Small intestine (tissue), 7 donors: ENCODE results near the gene GNL3L. TPM values are rescaled to one million over a fixed set of nuclear protein-coding genes. Genes with fewer than 3 reads are reported as not detected.
"Not testable (repeated sequence)": the region's sequence is repeated elsewhere in the genome, so short reads cannot be mapped to it uniquely, and the experiment has no call there.

Experiments used
- DNase-seq, 2 donors: peaks; one replicate each; pipeline versions ENCODE4 v3.0.0 to v3.0.0-alpha.2; 2013
- FAIRE-seq: peaks from 2 replicates; lab custom pipeline; 2012; peaks lifted over from hg19 to GRCh38; lab: Jason Lieb, UNC
- H3K27ac ChIP-seq, 3 donors: one replicate each; pipeline ENCODE4 v1.5.1; 2013; ENCODE audit warnings: low read length in 2 of 3, mild to moderate bottlenecking in 2 of 3, control low read depth in 1 of 3, inconsistent platforms in 1 of 3, low read depth in 1 of 3, moderate library complexity in 1 of 3
- H3K27me3 ChIP-seq, 3 donors: one replicate each; pipeline ENCODE4 v1.6.1; 2013; ENCODE audit warnings: low read length in 3 of 3, inconsistent platforms in 1 of 3; ENCODE audit not compliant: control insufficient read depth in 3 of 3, insufficient read depth in 3 of 3
- H3K36me3 ChIP-seq, 3 donors: one replicate each; pipeline ENCODE4 v1.6.1; 2013; ENCODE audit warnings: low read length in 3 of 3, inconsistent platforms in 1 of 3, low read depth in 1 of 3, mild to moderate bottlenecking in 1 of 3, moderate library complexity in 1 of 3; ENCODE audit not compliant: control insufficient read depth in 3 of 3, insufficient read depth in 2 of 3
- H3K4me1 ChIP-seq, 3 donors: one replicate each; pipeline ENCODE4 v1.6.1; 2013; ENCODE audit warnings: low read length in 2 of 3, inconsistent platforms in 1 of 3, low read depth in 1 of 3, mild to moderate bottlenecking in 1 of 3, moderate library complexity in 1 of 3; ENCODE audit not compliant: control insufficient read depth in 3 of 3, insufficient read depth in 2 of 3
- H3K4me3 ChIP-seq, 3 donors: one replicate each; pipeline ENCODE4 v1.5.1; 2013; ENCODE audit warnings: low read length in 3 of 3, control low read depth in 1 of 3, inconsistent platforms in 1 of 3, low read depth in 1 of 3, mild to moderate bottlenecking in 1 of 3, moderate library complexity in 1 of 3
- H3K9me3 ChIP-seq, 2 donors: one replicate each; pipeline ENCODE4 v1.6.1; 2013; ENCODE audit warnings: low read depth in 1 of 2, low read length in 1 of 2; ENCODE audit not compliant: control insufficient read depth in 2 of 2, insufficient read depth in 1 of 2
- WGBS, 3 donors: extraction: QIAGEN DNeasy Blood & Tissue Kit; methylation state at CpG; one replicate each; pipeline ENCODE4 v1.1.7; 2013; 5-methylcytosine and 5-hydroxymethylcytosine counted together
- polyA plus RNA-seq, 4 donors: library from polyadenylated mRNA; stranded (reverse) in 3 of 4; unstranded in 1 of 4; fragments of 200-250 nt in 3 of 4; fragments of 120-200 nt in 1 of 4; gene quantifications; one replicate each; pipeline versions ENCODE4 v1.2.1 to v1.2.3, GENCODE V29; 2013
- donor health status: healthy with polysubstance abuse.
- donor health status: control.
- donor health status: control.
- donor health status: Bipolar disorder and iron deficiency.
- donor health status: healthy.

The GNL3L gene
- polyA plus RNA-seq, 4 donors, result 4.3 to 15.2 (median 9.1) TPM

DNA sequence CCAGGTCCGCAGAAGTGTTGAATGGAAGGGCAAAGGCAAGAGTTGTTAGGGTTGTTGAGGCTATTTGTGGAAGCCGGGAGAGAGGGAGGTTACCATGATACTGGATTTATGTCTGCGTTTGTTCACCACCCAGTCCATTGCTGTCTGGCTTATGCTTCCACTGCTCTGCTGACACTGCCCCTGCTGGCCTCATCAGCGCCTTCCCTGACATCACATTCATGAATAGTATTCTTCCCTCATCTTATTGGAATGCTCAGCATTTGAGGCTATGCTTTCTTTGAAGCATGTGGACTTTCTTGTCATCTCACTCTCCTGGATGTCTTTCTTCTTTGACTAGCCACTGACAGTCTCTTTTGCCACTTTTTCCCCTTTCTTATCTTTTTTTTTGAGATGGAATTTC is 10.3 kb downstream of the GNL3L start:
- no peaks in the 10 kb centered on the region for H3K27me3 ChIP-seq
- H3K4me1 ChIP-seq, result no peaks in the 10 kb centered on the region
- FAIRE-seq (no peak), DNase-seq (no peak)
- no peaks in the 10 kb centered on the region for H3K9me3 ChIP-seq
- no peak overlapping the region for H3K27ac ChIP-seq
- peaks cover 4 to 48% (median 4%) of the 10 kb centered on the region in 3 donors for H3K36me3 ChIP-seq
- H3K4me3 ChIP-seq, result no peak overlapping the region
- WGBS, 3 donors, result 83 to 91% (median 84%) methylated on average over 4 of the region's 4 CpGs

DNA sequence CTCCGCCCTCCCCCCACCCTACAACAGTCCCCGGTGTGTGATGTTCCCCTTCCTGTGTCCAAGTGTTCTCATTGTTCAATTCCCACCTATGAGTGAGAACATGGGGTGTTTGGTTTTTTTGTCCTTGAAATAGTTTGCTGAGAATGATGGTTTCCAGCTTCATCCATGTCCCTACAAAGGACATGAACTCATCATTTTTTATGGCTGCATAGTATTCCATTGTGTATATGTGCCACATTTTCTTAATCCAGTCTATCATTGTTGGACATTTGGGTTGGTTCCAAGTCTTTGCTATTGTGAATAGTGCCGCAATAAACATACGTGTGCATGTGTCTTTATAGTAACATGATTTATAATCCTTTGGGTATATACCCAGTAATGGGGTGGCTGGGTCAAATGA is 12.2 kb downstream of the GNL3L start:
- not testable (repeated sequence) for H3K9me3 ChIP-seq, H3K4me1 ChIP-seq, DNase-seq, FAIRE-seq, H3K27ac ChIP-seq, H3K27me3 ChIP-seq, H3K4me3 ChIP-seq
- 84 to 100% (median 100%) methylated on average over 2 to 3 of the region's 4 CpGs for WGBS, 3 donors
- H3K36me3 ChIP-seq, result peaks cover 4 to 51% (median 4%) of the 10 kb centered on the region in 3 donors

DNA sequence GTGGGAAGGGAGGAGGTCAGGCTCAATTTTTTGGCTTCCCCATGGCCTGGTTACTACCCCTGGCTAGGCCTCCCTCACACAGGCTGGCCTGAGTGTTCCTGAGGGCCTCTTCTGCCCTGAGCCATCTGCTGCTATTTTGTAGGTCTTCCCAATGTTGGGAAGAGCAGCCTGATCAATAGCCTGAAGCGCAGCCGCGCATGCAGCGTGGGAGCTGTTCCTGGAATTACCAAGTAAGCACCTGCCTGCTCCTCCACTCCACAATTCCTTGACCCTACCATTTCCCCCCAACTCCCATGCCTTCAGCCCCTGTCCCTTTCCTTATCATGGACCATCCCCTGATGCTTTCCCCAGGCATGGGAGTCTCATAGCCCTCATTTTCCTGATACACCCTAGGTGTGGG is 20.8 kb downstream of the GNL3L start:
- Histone ChIP-seq H3K27me3 (no peaks in the 10 kb centered on the region), H3K9me3 (no peaks in the 10 kb centered on the region), H3K4me3 (no peak overlapping the region), H3K4me1 (no peaks in the 10 kb centered on the region), H3K27ac (no peak overlapping the region), H3K36me3 (peaks cover 5 to 52% (median 8%) of the 10 kb centered on the region in 3 donors)
- FAIRE-seq (no peak), DNase-seq (no peak)
- WGBS, 3 donors, result 99 to 100% (median 100%) methylated on average over 4 of the region's 4 CpGs

DNA sequence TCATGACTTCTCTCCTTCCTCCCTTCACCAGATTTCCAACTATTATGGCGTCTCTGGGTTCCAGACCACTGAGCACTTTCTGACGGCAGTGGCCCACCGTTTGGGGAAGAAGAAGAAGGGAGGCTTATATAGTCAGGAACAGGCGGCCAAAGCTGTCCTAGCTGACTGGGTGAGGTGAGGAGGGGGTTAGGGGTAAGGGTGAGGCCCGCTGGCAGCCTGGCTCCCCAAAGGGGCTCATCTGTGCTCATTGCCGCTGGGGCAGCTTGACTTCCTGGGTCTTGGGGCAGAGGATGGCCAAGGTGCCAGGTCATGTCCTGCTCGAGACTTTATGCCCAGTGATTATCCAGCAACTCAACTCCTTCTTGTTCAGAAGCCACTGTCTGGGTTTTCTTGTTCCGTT is 21.8 kb downstream of the GNL3L start:
- Histone ChIP-seq H3K27ac (no peak overlapping the region), H3K36me3 (peaks cover 5 to 51% (median 8%) of the 10 kb centered on the region in 3 donors), H3K9me3 (no peaks in the 10 kb centered on the region), H3K4me3 (no peak overlapping the region), H3K27me3 (no peaks in the 10 kb centered on the region), H3K4me1 (no peaks in the 10 kb centered on the region)
- FAIRE-seq (no peak), DNase-seq (no peak)
- WGBS, 3 donors, result 79 to 96% (median 90%) methylated on average over 5 to 8 of the region's 8 CpGs

DNA sequence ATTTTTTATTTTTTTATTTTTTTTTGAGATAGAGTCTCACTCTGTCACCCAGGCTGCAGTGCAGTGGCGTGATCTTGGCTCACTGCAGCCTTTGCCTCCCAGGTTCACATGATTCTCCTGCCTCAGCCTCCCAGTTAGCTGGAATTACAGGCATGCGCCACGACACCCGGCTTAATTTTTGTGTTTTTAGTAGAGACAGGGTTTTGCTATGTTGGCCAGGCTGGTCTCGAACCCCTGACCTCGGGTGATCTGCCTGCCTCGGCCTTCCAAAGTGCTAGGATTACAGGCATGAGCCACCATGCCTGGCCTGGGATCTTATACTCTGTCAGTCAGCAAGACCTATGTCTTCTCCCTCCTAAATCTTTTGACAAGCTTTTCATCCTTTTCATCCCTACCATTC is 25.0 kb downstream of the GNL3L start:
- not testable (repeated sequence) for H3K27me3 ChIP-seq, H3K4me3 ChIP-seq, H3K9me3 ChIP-seq, DNase-seq, H3K27ac ChIP-seq, H3K4me1 ChIP-seq, FAIRE-seq
- peaks cover 4 to 47% (median 5%) of the 10 kb centered on the region in 3 donors for H3K36me3 ChIP-seq
- 91 to 95% (median 95%) methylated on average over 7 of the region's 7 CpGs for WGBS, 3 donors

DNA sequence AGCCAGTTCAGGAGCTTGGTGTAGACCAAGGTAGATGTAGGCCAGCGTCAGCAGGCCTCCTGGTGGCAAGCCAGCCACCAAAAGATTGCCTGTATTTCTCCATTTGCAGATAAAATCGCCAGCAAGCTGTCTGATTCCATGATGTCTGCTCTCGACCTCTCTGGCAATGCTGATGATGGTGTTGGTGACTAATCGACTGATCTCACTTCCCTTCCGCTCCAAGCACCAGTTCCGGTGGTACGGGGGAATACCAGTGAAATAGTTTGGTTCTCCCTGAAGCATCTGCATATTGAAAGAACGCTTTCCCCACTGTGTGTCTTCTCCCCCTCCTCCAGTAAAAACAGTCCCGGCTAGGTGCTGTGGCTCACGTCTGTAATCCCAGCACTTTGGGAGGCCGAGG is 30.4 kb downstream of the GNL3L start:
- Histone ChIP-seq H3K4me1 (no peaks in the 10 kb centered on the region), H3K9me3 (no peaks in the 10 kb centered on the region), H3K27me3 (no peaks in the 10 kb centered on the region), H3K4me3 (no peak overlapping the region), H3K36me3 (peaks cover 0 to 27% (median 2%) of the 10 kb centered on the region in 3 donors), H3K27ac (no peak overlapping the region)
- 84 to 93% (median 89%) methylated on average over 10 to 11 of the region's 11 CpGs for WGBS, 3 donors
- FAIRE-seq, result no peak
- DNase-seq, result no peak

DNA sequence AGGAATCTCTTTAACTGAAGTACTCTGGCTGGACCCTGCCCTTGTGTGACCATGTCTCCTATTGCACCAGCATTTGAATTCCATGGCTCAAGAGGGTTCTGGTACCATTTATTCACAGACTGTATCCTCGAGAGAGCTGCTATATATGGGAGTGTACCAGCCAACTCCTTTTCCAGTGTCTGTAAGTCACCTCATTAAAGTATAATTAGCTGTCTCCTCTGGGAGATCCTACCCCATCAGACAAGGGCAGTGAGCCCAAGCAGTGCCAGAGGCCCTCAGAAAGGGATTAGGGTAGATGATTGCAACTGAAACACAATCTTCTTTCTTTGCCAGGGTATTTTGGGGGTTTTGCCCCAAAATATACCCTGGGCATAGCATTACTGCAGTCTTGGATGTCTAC is 31.6 kb downstream of the GNL3L start:
- FAIRE-seq (no peak), DNase-seq (no peak)
- Histone ChIP-seq H3K4me1 (no peaks in the 10 kb centered on the region), H3K36me3 (peaks cover 2 to 26% (median 3%) of the 10 kb centered on the region in 3 donors), H3K27me3 (no peaks in the 10 kb centered on the region), H3K4me3 (no peak overlapping the region), H3K9me3 (no peaks in the 10 kb centered on the region), H3K27ac (no peak overlapping the region)
- WGBS, 3 donors, result 71 to 91% (median 83%) methylated on average over 1 of the region's 1 CpG

DNA sequence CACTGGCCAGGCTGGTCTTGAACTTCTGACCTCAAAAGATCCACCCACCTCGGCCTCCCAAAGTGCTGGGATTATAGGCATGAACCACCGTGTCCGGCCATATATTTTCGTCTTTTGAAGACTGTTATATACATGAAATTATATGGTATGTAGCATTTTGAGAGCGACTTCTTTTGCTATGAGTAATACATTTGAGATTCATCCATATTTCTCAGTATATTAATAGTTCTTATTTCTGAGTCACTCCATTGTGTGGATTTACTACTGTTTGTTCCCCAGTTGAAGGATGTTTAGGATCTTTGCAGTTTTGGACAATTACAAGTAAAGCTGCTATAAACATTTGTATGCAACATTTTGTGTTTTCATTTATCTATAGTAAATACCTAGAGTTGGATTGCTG is 34.9 kb downstream of the GNL3L start:
- no peaks in the 10 kb centered on the region for H3K9me3 ChIP-seq
- H3K4me3 ChIP-seq, result no peak overlapping the region
- DNase-seq (no peak), FAIRE-seq (peak; percentile 23)
- 88 to 95% (median 93%) methylated on average over 5 of the region's 5 CpGs for WGBS, 3 donors
- H3K27me3 ChIP-seq, result no peaks in the 10 kb centered on the region
- H3K36me3 ChIP-seq, result peaks cover 2 to 16% (median 3%) of the 10 kb centered on the region in 3 donors
- H3K27ac ChIP-seq, result no peak overlapping the region
- H3K4me1 ChIP-seq, result no peaks in the 10 kb centered on the region

DNA sequence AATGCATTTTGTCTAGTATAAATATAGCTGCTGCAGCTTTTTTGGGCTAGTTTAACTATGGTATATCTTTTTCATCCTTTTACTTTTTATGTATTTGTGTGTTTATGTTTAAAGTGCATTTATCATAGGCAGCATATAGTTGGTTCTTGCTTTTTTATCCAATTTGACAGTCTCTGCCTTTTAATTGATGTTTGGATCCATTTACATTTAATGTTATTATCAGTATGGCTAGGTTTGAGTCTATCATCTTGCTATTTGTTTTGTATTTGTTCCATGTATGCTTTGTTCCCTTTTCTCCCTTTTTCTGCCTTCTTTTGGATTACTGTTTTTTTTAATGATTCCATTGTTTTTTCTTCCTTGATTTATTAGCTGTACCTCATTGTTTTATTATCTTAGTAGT is 40.3 kb downstream of the GNL3L start:
- Histone ChIP-seq H3K27me3 (no peaks in the 10 kb centered on the region), H3K36me3 (peaks cover 0 to 3% (median 2%) of the 10 kb centered on the region in 3 donors), H3K4me3 (no peak overlapping the region), H3K27ac (no peak overlapping the region), H3K4me1 (no peaks in the 10 kb centered on the region), H3K9me3 (no peaks in the 10 kb centered on the region)
- FAIRE-seq (no peak), DNase-seq (no peak)
